PC-9 (cell line): ENCODE results near the gene SMIM14. TPM values are rescaled to one million over a fixed set of nuclear protein-coding genes. Genes with fewer than 3 reads are reported as not detected.

Experiments
- BruUV-seq: library from RNA; stranded (reverse); fragments of 400-500 nt; replicated peaks from 2 replicates; lab custom pipeline; 2021; lab: Mats Ljungman, UMichigan
- CTCF ChIA-PET: fragments of 300-600 bp; sonication (Branson Sonifier 250); formaldehyde crosslinking; loops from one replicate; lab custom pipeline; 2022; ENCODE audit warnings: antibody characterized with exemption; lab: Charles Lee
- POLR2A ChIA-PET: fragments of 300-600 bp; sonication (Branson Sonifier 250); formaldehyde crosslinking; loops from one replicate; lab custom pipeline; 2022; ENCODE audit warnings: antibody characterized with exemption; ENCODE audit not compliant: unreplicated experiment; lab: Charles Lee
- DNase-seq, 2 experiments: peaks; one replicate each; pipeline versions ENCODE4 v3.0.0 to v3.0.0-alpha.2; 2015 to 2022; ENCODE audit warnings: mixed read lengths in 1 of 2
- H2AFZ ChIP-seq: fragments of 200-600 bp; sonication (generic); 2 replicates; pipeline ENCODE4 v1.8.1; 2017; ENCODE audit warnings: antibody characterized with exemption
- H3F3A ChIP-seq: fragments of 200-600 bp; sonication (generic); 2 replicates; pipeline ENCODE4 v1.8.1; 2017; ENCODE audit warnings: antibody characterized with exemption, mild to moderate bottlenecking, low read depth; ENCODE audit not compliant: insufficient read depth
- H3K27ac ChIP-seq: fragments of 200-600 bp; sonication (generic); 2 replicates; pipeline ENCODE4 v1.6.1; 2016; ENCODE audit warnings: mixed run types
- H3K27me3 ChIP-seq: fragments of 200-600 bp; sonication (generic); 2 replicates; pipeline ENCODE4 v1.6.1; 2016; ENCODE audit warnings: low read depth, mixed run types; ENCODE audit not compliant: insufficient read depth
- H3K36me3 ChIP-seq: fragments of 200-600 bp; sonication (generic); 2 replicates; pipeline ENCODE4 v1.6.1; 2016; ENCODE audit warnings: low read depth, mixed run types
- H3K4me1 ChIP-seq: fragments of 200-600 bp; sonication (generic); replicated peaks from 2 replicates; pipeline ENCODE4 v1.6.1; 2016; ENCODE audit warnings: mixed run types; ENCODE audit not compliant: insufficient read depth
- H3K4me2 ChIP-seq: fragments of 200-600 bp; sonication (generic); 2 replicates; pipeline ENCODE4 v1.6.1; 2017; ENCODE audit warnings: mixed run types
- H3K4me3 ChIP-seq: fragments of 200-600 bp; sonication (generic); 2 replicates; pipeline ENCODE4 v1.6.1; 2016; ENCODE audit warnings: mixed run types
- H3K79me2 ChIP-seq: fragments of 200-600 bp; sonication (generic); 2 replicates; pipeline ENCODE4 v1.6.1; 2017; ENCODE audit warnings: low read depth, mixed run types
- H3K9me2 ChIP-seq: fragments of 200-600 bp; sonication (generic); 2 replicates; pipeline ENCODE4 v1.8.1; 2017; ENCODE audit warnings: mild to moderate bottlenecking; ENCODE audit not compliant: insufficient read depth
- H3K9me3 ChIP-seq: fragments of 200-600 bp; sonication (generic); 2 replicates; pipeline ENCODE4 v1.8.1; 2016; ENCODE audit warnings: low read depth; ENCODE audit not compliant: insufficient read depth
- H4K20me1 ChIP-seq: fragments of 200-600 bp; sonication (generic); 2 replicates; pipeline ENCODE4 v1.8.1; 2017; ENCODE audit not compliant: insufficient read depth
- CTCF ChIP-seq: fragments of 200-600 bp; sonication (generic); conservative IDR thresholded peaks from 2 replicates; pipeline ENCODE4 v1.6.1; 2017; ENCODE audit warnings: mixed run types, antibody characterized with exemption, mild to moderate bottlenecking, moderate library complexity
- EZH2 ChIP-seq: fragments of 200-600 bp; sonication (generic); IDR thresholded peaks from 2 replicates; pipeline ENCODE4 v1.8.0; 2017; ENCODE audit warnings: antibody characterized with exemption, low read depth
- intact Hi-C: fragments of 100-400 bp; cut with micrococcal nuclease; formaldehyde crosslinking; loops from one replicate; pipeline ENCODE4 v1.10.0; 2022; ENCODE audit not compliant: unreplicated experiment
- total RNA-seq: library from RNA; stranded (reverse); gene quantifications from 2 replicates; pipeline ENCODE4 v1.2.3, GENCODE V29; 2021

Gene SMIM14
- total RNA-seq, 1 experiment from 2014 or later = 64.1 TPM

GRCh38 chr4:39498727-39499020, 140.0 kb downstream of the SMIM14 start:
- Histone ChIP-seq H3K4me2 (no peak overlapping the region), H3K36me3 (peaks cover 47% of the 10 kb centered on the region), H3K27ac (peak overlapping the region; percentile 87), H3K9me2 (no peaks in the 10 kb centered on the region), H2AFZ (no peak overlapping the region), H3K9me3 (no peaks in the 10 kb centered on the region; the same call in 1 of the 2 replicates), H3K4me3 (no peak overlapping the region), H4K20me1 (no peaks in the 10 kb centered on the region), H3K27me3 (no peaks in the 10 kb centered on the region), H3F3A (peaks cover 77% of the 10 kb centered on the region), H3K4me1 (peaks cover 31% of the 10 kb centered on the region), H3K79me2 (no peaks in the 10 kb centered on the region)
- no TSS peak for BruUV-seq
- CTCF ChIA-PET = no interaction called here
- POLR2A ChIA-PET = no interaction called here
- TF ChIP-seq CTCF (no peak), EZH2 (no peak)
- intact Hi-C loops = no loop called here
- DNase-seq = no peak

- Histone ChIP-seq H3K4me3 (no peak overlapping the region), H3K9me3 (no peaks in the 10 kb centered on the region; the same call in 1 of the 2 replicates), H3K9me2 (no peaks in the 10 kb centered on the region), H3K79me2 (no peaks in the 10 kb centered on the region), H2AFZ (no peak overlapping the region), H3F3A (peaks cover 71% of the 10 kb centered on the region), H3K27me3 (no peaks in the 10 kb centered on the region), H4K20me1 (no peaks in the 10 kb centered on the region), H3K27ac (peak overlapping the region; percentile 87), H3K4me2 (no peak overlapping the region), H3K36me3 (peaks cover 41% of the 10 kb centered on the region; the same call in 1 of the 2 replicates), H3K4me1 (peaks cover 31% of the 10 kb centered on the region)
- POLR2A ChIA-PET = no interaction called here
- TF ChIP-seq EZH2 (no peak), CTCF (no peak)
- CTCF ChIA-PET = no interaction called here
- intact Hi-C loops = no loop called here
- BruUV-seq = no TSS peak
- DNase-seq = no peak
Observed at GRCh38 chr4:39497909-39498726, 140.5 kb downstream of the SMIM14 start.

Other genes with a start within 250 kb of the SMIM14 start
- not detected in 2 replicates for gene KLB, start 231.9 kb downstream of the SMIM14 start, total RNA-seq
- gene RPL9, start 179.9 kb downstream of the SMIM14 start, total RNA-seq = 792 and 1,023 TPM in 2 replicates
- 16.3 and 16.4 TPM in 2 replicates for gene LIAS, start 179.8 kb downstream of the SMIM14 start, total RNA-seq
- 88.6 and 98.5 TPM in 2 replicates for gene UGDH, start 111.4 kb downstream of the SMIM14 start, total RNA-seq
- gene UBE2K, start 59.3 kb upstream of the SMIM14 start, total RNA-seq = 89.4 and 129 TPM in 2 replicates